GM15510 (cell line): Measurements from ENCODE around the gene MAGEB18.

ENCODE experiments used
- POLR2A ChIP-seq: IDR thresholded peaks from 3 replicates; pipeline ENCODE4 v1.6.1; 2011; ENCODE audit warnings: borderline replicate concordance; ENCODE audit not compliant: insufficient read length; ENCODE audit errors: extremely low read depth

The MAGEB18 gene

DNA sequence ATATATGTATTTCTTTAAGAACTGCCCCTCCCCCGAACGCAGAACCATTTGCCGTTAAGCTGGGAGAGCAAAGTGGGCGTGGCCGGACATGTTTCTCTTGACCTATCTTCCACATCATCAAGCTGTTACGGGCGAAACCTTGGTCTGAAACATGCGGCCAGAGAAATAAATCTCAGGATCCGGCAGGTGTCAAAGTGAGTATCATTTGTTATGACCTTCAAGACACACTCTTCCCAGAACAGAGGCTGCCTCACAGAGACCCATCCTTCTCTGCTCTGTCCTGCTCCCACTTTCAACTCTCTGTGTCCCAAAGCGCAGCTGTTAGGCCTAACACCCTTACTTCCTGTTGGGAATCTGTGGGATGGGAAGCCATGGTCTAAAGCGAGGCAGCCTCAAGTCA lies at the start of gene MAGEB18:
TSS of gene MAGEB18 (plus strand) at position 70 of the 400 bp plus-strand sequence. CDS start 643 bp downstream, outside the sequence.
- TF ChIP-seq POLR2A: no peak

DNA sequence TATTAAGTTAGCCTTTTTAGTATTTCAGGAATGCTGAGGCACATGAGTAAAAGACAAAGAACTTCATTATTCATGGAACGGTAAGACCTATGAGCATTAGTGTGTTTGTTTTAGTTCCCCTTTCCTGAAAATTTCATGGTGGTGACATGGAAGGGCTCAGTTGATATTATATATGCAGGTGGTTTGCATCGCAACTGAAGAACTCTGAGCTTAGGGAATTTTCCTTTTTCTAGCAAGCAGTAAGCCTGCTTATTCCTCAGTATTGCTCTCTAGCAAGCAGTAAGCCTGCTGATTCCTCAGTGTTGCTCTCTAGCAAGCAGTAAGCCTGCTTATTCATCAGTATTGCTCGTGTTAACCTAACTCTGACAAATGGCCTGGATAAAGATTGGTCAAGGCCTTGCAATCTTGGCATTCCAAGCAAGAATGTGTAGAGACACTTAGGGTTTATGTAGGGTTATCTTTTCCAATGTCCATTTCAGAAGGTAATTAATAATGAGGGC lies 37.7 kb upstream of the MAGEB18 start:
- no peak for TF ChIP-seq POLR2A

GRCh38 chrX:26109142-26109541 lies 29.0 kb upstream of the MAGEB18 start:
- no peak for TF ChIP-seq POLR2A

GRCh38 chrX:26146024-26146423 lies 7.9 kb downstream of the MAGEB18 start:
- TF ChIP-seq POLR2A: no peak

DNA sequence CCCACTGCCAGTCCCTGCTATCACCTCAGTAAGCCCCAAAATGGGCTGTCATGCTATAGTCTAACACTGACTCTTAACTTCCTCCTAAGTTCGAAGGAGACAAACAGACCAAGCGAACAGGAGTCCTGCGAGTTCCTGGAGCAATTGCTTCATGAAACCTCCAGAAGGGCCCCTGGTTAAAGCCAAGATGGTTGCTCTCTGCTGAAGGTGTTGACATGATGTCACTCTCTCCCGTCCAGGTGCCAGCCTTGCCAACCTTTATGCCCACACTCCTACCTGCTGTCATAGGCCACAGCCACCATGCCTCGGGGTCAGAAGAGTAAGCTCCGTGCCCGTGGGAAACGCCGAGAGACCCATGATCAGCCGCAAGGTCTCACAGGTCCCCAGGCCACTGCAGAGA lies 22.2 kb downstream of the MAGEB18 start, which contains the start of gene MAGEB6B:
TSS of gene MAGEB6B (plus strand) at position 301 of the 400 bp plus-strand sequence. CDS start at position 301, 0 bp downstream.
- TF ChIP-seq POLR2A: no peak
